Tibial artery (tissue), 4 donors: ENCODE data around the gene TSPAN7.

Experiments
- DNase-seq, 2 donors: peaks; one replicate each; pipeline ENCODE4 v3.0.0-alpha.2; 2019
- H3K27ac ChIP-seq, 2 donors: fragments of 200-600 bp; sonication (generic) in 1 of 2; 1 replicate in 1 of 2; 2 replicates in 1 of 2; pipeline ENCODE4 v1.5.1; 2018 to 2019; ENCODE audit warnings: mild to moderate bottlenecking in 1 of 2
- H3K27me3 ChIP-seq, 2 donors: fragments of 200-600 bp; sonication (generic) in 1 of 2; one replicate each; pipeline versions ENCODE4 v1.5.1 to v1.6.0; 2016 to 2019
- H3K36me3 ChIP-seq, 3 donors: fragments of 200-600 bp; sonication (generic) in 2 of 3; one replicate each; pipeline ENCODE4 v1.5.1; 2016 to 2019; ENCODE audit warnings: mild to moderate bottlenecking in 2 of 3
- H3K4me1 ChIP-seq, 4 donors: fragments of 200-600 bp; sonication (generic) in 2 of 4; 1 replicate in 3 of 4; 2 replicates in 1 of 4; pipeline ENCODE4 v1.5.1; 2016 to 2019
- H3K4me3 ChIP-seq, 2 donors: fragments of 200-600 bp; sonication (generic) in 1 of 2; 1 replicate in 1 of 2; 2 replicates in 1 of 2; pipeline ENCODE4 v1.5.1; 2018 to 2019; ENCODE audit warnings: mild to moderate bottlenecking in 2 of 2
- H3K9me3 ChIP-seq, 3 donors: fragments of 200-600 bp; sonication (generic) in 1 of 3; one replicate each; pipeline ENCODE4 v1.5.1; 2016 to 2019
- intact Hi-C: fragments of 100-400 bp; cut with DNase I; formaldehyde crosslinking; loops from one replicate; pipeline ENCODE4 v1.15.0; 2023; ENCODE audit warnings: low total_unique reads
- TF ChIP-seq, protein P1 (sequence below), 2 experiments: fragments of 200-600 bp in 1 of 2; fragments of 450-650 bp in 1 of 2; IDR thresholded peaks; one replicate each; pipeline ENCODE4 v1.5.1; 2017 to 2019; ENCODE audit warnings: antibody characterized with exemption in 2 of 2, mild to moderate bottlenecking in 1 of 2, moderate library complexity in 1 of 2

The TSPAN7 gene

DNA sequence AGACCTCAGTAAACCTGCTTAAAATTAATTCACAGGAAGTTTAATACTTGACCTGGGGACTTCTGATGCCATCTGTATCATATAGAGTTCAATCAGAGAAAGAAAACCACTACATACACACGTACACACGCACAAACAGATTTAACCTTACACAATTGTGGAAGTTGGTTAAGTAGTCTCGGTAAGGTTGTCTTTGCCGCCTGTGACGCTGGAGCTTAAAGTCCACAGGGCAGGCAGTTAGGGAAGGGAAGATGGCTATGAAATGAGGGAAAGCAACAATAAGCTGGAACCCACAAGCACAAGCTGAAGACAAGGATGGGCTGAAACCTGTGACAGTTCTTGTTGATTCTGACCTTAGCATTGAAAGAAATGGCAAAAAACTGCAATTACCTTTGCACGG, 41.7 kb upstream of the TSPAN7 start:
- TF ChIP-seq, protein P1, sequence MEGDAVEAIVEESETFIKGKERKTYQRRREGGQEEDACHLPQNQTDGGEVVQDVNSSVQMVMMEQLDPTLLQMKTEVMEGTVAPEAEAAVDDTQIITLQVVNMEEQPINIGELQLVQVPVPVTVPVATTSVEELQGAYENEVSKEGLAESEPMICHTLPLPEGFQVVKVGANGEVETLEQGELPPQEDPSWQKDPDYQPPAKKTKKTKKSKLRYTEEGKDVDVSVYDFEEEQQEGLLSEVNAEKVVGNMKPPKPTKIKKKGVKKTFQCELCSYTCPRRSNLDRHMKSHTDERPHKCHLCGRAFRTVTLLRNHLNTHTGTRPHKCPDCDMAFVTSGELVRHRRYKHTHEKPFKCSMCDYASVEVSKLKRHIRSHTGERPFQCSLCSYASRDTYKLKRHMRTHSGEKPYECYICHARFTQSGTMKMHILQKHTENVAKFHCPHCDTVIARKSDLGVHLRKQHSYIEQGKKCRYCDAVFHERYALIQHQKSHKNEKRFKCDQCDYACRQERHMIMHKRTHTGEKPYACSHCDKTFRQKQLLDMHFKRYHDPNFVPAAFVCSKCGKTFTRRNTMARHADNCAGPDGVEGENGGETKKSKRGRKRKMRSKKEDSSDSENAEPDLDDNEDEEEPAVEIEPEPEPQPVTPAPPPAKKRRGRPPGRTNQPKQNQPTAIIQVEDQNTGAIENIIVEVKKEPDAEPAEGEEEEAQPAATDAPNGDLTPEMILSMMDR (IDR thresholded peaks at IDR 0.05), result no peak
- no peak overlapping the region for H3K4me3 ChIP-seq
- no peak overlapping the region for H3K27ac ChIP-seq
- intact Hi-C loops, result no loop called here
- no peaks in the 10 kb centered on the region for H3K27me3 ChIP-seq
- H3K4me1 ChIP-seq, result no peaks in the 10 kb centered on the region
- H3K9me3 ChIP-seq, result no peaks in the 10 kb centered on the region
- DNase-seq, result no peak
- no peaks in the 10 kb centered on the region for H3K36me3 ChIP-seq

DNA sequence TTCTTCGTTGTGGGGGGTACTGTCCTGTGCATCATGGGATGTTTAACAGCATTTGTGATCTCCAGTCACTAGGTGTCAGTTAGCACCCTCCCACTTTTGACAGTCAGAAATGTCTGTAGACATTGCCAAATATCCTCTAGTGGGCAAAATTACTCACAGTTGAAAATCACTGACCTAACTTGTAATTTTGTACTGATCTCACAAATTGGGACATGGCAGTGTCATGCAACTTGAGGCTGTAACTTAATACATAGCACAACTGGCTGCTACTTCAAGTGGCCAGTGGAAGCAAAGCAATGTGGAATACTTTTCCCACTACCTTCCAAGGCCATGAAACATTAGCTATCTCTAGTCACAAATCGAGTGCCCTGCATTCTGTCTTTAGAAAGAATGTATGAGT, 23.2 kb upstream of the TSPAN7 start:
- Histone ChIP-seq H3K27ac (no peak overlapping the region), H3K4me3 (no peak overlapping the region), H3K36me3 (no peaks in the 10 kb centered on the region), H3K4me1 (no peaks in the 10 kb centered on the region), H3K27me3 (no peaks in the 10 kb centered on the region), H3K9me3 (no peaks in the 10 kb centered on the region)
- intact Hi-C loops, result no loop called here
- TF ChIP-seq, protein P1 (IDR thresholded peaks at IDR 0.05), result no peak
- no peak for DNase-seq

DNA sequence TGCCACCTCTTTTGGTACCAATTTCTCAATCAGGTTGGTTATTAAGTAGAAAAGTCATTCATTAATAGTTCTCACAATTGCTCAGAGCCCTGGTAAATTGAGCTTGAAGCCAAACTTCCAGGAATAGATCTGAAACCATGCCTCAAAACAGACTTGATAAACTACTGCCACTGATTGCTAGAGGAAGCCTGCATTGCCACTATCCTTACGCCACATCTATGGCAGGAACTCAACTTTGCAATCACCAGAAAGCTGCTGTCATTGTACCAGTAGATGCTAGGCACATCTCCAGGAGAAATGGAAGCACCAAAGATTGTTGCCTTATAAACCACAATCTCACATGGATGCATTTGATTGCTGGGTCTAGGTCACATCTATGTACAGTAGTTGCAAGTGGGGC, 21.6 kb upstream of the TSPAN7 start:
- DNase-seq, result no peak
- intact Hi-C loops, result no loop called here
- no peak overlapping the region for H3K27ac ChIP-seq
- TF ChIP-seq, protein P1 (IDR thresholded peaks at IDR 0.05), result no peak
- no peaks in the 10 kb centered on the region for H3K4me1 ChIP-seq
- no peaks in the 10 kb centered on the region for H3K36me3 ChIP-seq
- H3K4me3 ChIP-seq, result no peak overlapping the region
- H3K9me3 ChIP-seq, result no peaks in the 10 kb centered on the region
- H3K27me3 ChIP-seq, result no peaks in the 10 kb centered on the region

DNA sequence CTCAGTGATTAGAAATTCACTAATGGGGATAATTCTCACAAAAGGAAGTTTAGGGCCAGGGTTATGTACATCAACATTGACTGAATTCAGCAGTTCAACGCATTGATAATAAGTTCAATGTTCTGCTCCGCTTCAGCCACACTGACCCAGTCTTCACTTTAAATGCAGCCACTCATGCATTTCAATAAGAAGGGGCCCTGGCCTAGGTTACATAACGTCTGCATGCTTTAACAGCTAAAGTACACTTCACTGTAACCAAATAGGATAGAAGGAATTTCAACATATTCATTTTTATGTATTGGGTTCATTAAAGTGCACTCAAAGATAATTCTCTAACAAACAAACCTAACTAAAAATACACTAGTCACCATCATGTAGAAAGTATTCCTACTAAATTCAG, 12.8 kb upstream of the TSPAN7 start:
- Histone ChIP-seq H3K27me3 (no peaks in the 10 kb centered on the region), H3K36me3 (no peaks in the 10 kb centered on the region), H3K27ac (no peak overlapping the region), H3K4me1 (no peaks in the 10 kb centered on the region), H3K4me3 (no peak overlapping the region), H3K9me3 (no peaks in the 10 kb centered on the region)
- intact Hi-C loops, result no loop called here
- no peak for DNase-seq
- TF ChIP-seq, protein P1 (IDR thresholded peaks at IDR 0.05), result no peak

DNA sequence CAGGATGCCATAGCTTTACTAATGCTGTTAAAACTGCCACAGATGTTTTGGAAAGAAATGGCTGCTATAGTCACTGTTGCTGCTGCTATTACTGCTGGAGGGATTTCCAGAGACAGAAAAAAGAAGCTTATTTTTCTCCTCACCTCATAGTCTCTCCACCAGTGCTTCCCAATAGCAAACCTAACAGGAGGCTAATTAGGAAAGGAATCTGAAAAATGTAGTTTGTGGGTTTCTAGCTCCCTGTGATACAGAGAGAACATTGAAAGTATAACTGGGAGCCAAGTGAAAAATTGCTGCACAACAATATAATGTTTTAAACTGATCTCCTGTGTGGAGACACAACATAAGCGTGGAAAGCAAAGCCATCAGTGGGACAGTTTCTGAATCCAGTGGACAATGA, 8.6 kb upstream of the TSPAN7 start:
- no peaks in the 10 kb centered on the region for H3K9me3 ChIP-seq
- H3K4me1 ChIP-seq, result no peaks in the 10 kb centered on the region
- TF ChIP-seq, protein P1 (IDR thresholded peaks at IDR 0.05), result no peak
- H3K27me3 ChIP-seq, result no peaks in the 10 kb centered on the region
- intact Hi-C loops, result no loop called here
- no peaks in the 10 kb centered on the region for H3K36me3 ChIP-seq
- no peak overlapping the region for H3K27ac ChIP-seq
- DNase-seq, result no peak
- H3K4me3 ChIP-seq, result no peak overlapping the region

DNA sequence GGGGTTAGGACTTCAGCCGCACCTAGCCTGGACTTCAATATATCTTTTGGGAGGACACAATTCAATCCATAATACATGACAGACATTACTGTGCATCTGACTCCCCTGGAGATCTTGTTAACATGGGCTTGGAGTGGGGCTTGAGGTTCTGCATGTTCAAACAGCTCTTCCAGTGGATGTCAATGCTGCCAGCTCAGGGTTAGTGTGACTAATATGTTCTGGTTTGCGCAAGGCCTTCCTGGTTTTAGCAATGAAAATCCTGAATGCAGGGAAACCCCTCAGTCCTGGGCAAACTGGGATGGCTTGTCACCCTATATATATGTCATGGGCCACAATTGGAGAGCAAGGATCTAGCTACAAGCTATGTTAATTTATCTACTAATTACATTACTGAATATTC, 2.7 kb upstream of the TSPAN7 start:
- H3K36me3 ChIP-seq, result no peaks in the 10 kb centered on the region
- no peak overlapping the region for H3K27ac ChIP-seq
- H3K9me3 ChIP-seq, result no peaks in the 10 kb centered on the region
- H3K4me1 ChIP-seq, result peaks cover 0 to 4% (median 2%) of the 10 kb centered on the region in 4 donors
- no peak overlapping the region for H3K4me3 ChIP-seq
- TF ChIP-seq, protein P1 (IDR thresholded peaks at IDR 0.05), result no peak
- intact Hi-C loops, result no loop called here
- H3K27me3 ChIP-seq, result no peaks in the 10 kb centered on the region
- no peak for DNase-seq
